ENCODE results near the gene CAPN9. TPM values are rescaled to one million over a fixed set of nuclear protein-coding genes. Genes with fewer than 3 reads are reported as not detected.

CAPN9 gene
- total RNA-seq, 1 experiment from 2014 or later: 0.39 TPM

- no peak overlapping the region for H3K27ac Mint-ChIP-seq (ENCODE audit: unreplicated experiment)
- no peaks in the 10 kb centered on the region for H3K27me3 Mint-ChIP-seq (ENCODE audit: insufficient read depth, unreplicated experiment)
- ChIA-PET POLR2A (no interaction called here), CTCF (interaction anchor here (0.6 to 1.4 kb wide), 2 partner anchors 13 to 63 kb away, joined by 3 to 7 read pairs; no protein-coding TSS in a partner anchor)
- H3K4me3 ChIP-seq (ENCODE audit: low read depth, low read length): no peak overlapping the region
- no TSS peak for BruUV-seq (replicated peaks)
- no peaks in the 10 kb centered on the region for H3K9me3 ChIP-seq
- TF ChIP-seq, protein P1, sequence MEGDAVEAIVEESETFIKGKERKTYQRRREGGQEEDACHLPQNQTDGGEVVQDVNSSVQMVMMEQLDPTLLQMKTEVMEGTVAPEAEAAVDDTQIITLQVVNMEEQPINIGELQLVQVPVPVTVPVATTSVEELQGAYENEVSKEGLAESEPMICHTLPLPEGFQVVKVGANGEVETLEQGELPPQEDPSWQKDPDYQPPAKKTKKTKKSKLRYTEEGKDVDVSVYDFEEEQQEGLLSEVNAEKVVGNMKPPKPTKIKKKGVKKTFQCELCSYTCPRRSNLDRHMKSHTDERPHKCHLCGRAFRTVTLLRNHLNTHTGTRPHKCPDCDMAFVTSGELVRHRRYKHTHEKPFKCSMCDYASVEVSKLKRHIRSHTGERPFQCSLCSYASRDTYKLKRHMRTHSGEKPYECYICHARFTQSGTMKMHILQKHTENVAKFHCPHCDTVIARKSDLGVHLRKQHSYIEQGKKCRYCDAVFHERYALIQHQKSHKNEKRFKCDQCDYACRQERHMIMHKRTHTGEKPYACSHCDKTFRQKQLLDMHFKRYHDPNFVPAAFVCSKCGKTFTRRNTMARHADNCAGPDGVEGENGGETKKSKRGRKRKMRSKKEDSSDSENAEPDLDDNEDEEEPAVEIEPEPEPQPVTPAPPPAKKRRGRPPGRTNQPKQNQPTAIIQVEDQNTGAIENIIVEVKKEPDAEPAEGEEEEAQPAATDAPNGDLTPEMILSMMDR (IDR thresholded peaks at IDR 0.05; ENCODE audit: insufficient read depth in 1 of 2, low read depth in 1 of 2, low read length in 1 of 2, severe bottlenecking in 1 of 2, unreplicated experiment in 1 of 2): no peak
- DNase-seq: no peak
- H3K4me1 ChIP-seq: peaks cover 45% of the 10 kb centered on the region
- no peak overlapping the region for H3K4me3 Mint-ChIP-seq (ENCODE audit: unreplicated experiment)
- intact Hi-C loops (cut with micrococcal nuclease; ENCODE audit: unreplicated experiment): loop anchor here (1.0 to 2.0 kb wide), 5 partner anchors 9 to 77 kb away; partner anchors contain the start of gene COG2
- H3K36me3 ChIP-seq (ENCODE audit: control insufficient read depth, insufficient read depth, low read length): peaks cover 9% of the 10 kb centered on the region
- H3K36me3 Mint-ChIP-seq (ENCODE audit: insufficient read depth, unreplicated experiment): peaks cover 11% of the 10 kb centered on the region
- no peaks in the 10 kb centered on the region for H3K9me3 Mint-ChIP-seq (ENCODE audit: unreplicated experiment)
- H3K4me1 Mint-ChIP-seq (ENCODE audit: low read depth, unreplicated experiment): peaks cover 44% of the 10 kb centered on the region
- no peaks in the 10 kb centered on the region for H3K27me3 ChIP-seq (replicated peaks; ENCODE audit: control insufficient read depth, insufficient read depth, low read length)
These were observed 37.3 kb upstream of the CAPN9 start for GRCh38 chr1:230709619-230710542.

GRCh38 chr1:230710543-230710904 lies 36.7 kb upstream of the CAPN9 start:
- H3K36me3 ChIP-seq (ENCODE audit: control insufficient read depth, insufficient read depth, low read length): peaks cover 8% of the 10 kb centered on the region
- no peaks in the 10 kb centered on the region for H3K27me3 Mint-ChIP-seq (ENCODE audit: insufficient read depth, unreplicated experiment)
- no peaks in the 10 kb centered on the region for H3K9me3 Mint-ChIP-seq (ENCODE audit: unreplicated experiment)
- no peaks in the 10 kb centered on the region for H3K9me3 ChIP-seq
- no peak for DNase-seq
- TF ChIP-seq, protein P1 (IDR thresholded peaks at IDR 0.05; ENCODE audit: insufficient read depth in 1 of 2, low read depth in 1 of 2, low read length in 1 of 2, severe bottlenecking in 1 of 2, unreplicated experiment in 1 of 2): no peak
- peaks cover 47% of the 10 kb centered on the region for H3K4me1 Mint-ChIP-seq (ENCODE audit: low read depth, unreplicated experiment)
- H3K4me3 ChIP-seq (ENCODE audit: low read depth, low read length): no peak overlapping the region
- H3K27me3 ChIP-seq (replicated peaks; ENCODE audit: control insufficient read depth, insufficient read depth, low read length): no peaks in the 10 kb centered on the region
- BruUV-seq (replicated peaks): no TSS peak
- POLR2A ChIA-PET: no interaction called here
- CTCF ChIA-PET: no interaction called here
- intact Hi-C loops (cut with micrococcal nuclease; ENCODE audit: unreplicated experiment): no loop called here
- H3K27ac Mint-ChIP-seq (ENCODE audit: unreplicated experiment): no peak overlapping the region
- peaks cover 50% of the 10 kb centered on the region for H3K4me1 ChIP-seq
- H3K36me3 Mint-ChIP-seq (ENCODE audit: insufficient read depth, unreplicated experiment): peaks cover 11% of the 10 kb centered on the region
- H3K4me3 Mint-ChIP-seq (ENCODE audit: unreplicated experiment): no peak overlapping the region

- no peaks in the 10 kb centered on the region for H3K9me3 ChIP-seq
- H3K4me3 Mint-ChIP-seq (ENCODE audit: unreplicated experiment): no peak overlapping the region
- CTCF ChIA-PET: no interaction called here
- H3K4me1 ChIP-seq: peaks cover 54% of the 10 kb centered on the region
- no peaks in the 10 kb centered on the region for H3K27me3 ChIP-seq (replicated peaks; ENCODE audit: control insufficient read depth, insufficient read depth, low read length)
- H3K4me3 ChIP-seq (ENCODE audit: low read depth, low read length): no peak overlapping the region
- intact Hi-C loops (cut with micrococcal nuclease; ENCODE audit: unreplicated experiment): no loop called here
- POLR2A ChIA-PET: no interaction called here
- peak overlapping the region; percentile 59 for H3K27ac Mint-ChIP-seq (ENCODE audit: unreplicated experiment)
- no peak for DNase-seq
- peaks cover 5% of the 10 kb centered on the region for H3K36me3 ChIP-seq (ENCODE audit: control insufficient read depth, insufficient read depth, low read length)
- peaks cover 11% of the 10 kb centered on the region for H3K36me3 Mint-ChIP-seq (ENCODE audit: insufficient read depth, unreplicated experiment)
- peaks cover 1% of the 10 kb centered on the region for H3K9me3 Mint-ChIP-seq (ENCODE audit: unreplicated experiment)
- H3K4me1 Mint-ChIP-seq (ENCODE audit: low read depth, unreplicated experiment): peaks cover 47% of the 10 kb centered on the region
- TF ChIP-seq, protein P1 (IDR thresholded peaks at IDR 0.05; ENCODE audit: insufficient read depth in 1 of 2, low read depth in 1 of 2, low read length in 1 of 2, severe bottlenecking in 1 of 2, unreplicated experiment in 1 of 2): no peak
- no peaks in the 10 kb centered on the region for H3K27me3 Mint-ChIP-seq (ENCODE audit: insufficient read depth, unreplicated experiment)
- no TSS peak for BruUV-seq (replicated peaks)
These were observed 35.9 kb upstream of the CAPN9 start for GRCh38 chr1:230711245-230711644.
